Right atrium auricular region (tissue), 2 donors: ENCODE data around the gene PLAGL1. TPM values are rescaled to one million over a fixed set of nuclear protein-coding genes. Genes with fewer than 3 reads are reported as not detected.

ENCODE experiments used
- DNase-seq: peaks from one replicate; pipeline ENCODE4 v3.0.0-alpha.2; 2019; ENCODE audit warnings: low spot score
- H3K27ac ChIP-seq, 2 donors: fragments of 200-600 bp; sonication (generic); 1 replicate in 1 of 2; 2 replicates in 1 of 2; pipeline ENCODE4 v1.5.1; 2016 to 2019
- H3K27me3 ChIP-seq, 2 donors: fragments of 200-600 bp; sonication (generic); one replicate each; pipeline versions ENCODE4 v1.5.1 to v1.6.0; 2017 to 2019
- H3K36me3 ChIP-seq: fragments of 200-600 bp; sonication (generic); one replicate; pipeline ENCODE4 v1.5.1; 2016
- H3K4me1 ChIP-seq, 2 donors: fragments of 200-600 bp; sonication (generic); one replicate each; pipeline versions ENCODE4 v1.5.1 to v1.6.0; 2017 to 2019
- H3K4me3 ChIP-seq, 2 donors: fragments of 200-600 bp; sonication (generic); 1 replicate in 1 of 2; 2 replicates in 1 of 2; pipeline ENCODE4 v1.5.1; 2017 to 2019; ENCODE audit warnings: mild to moderate bottlenecking in 1 of 2, moderate library complexity in 1 of 2
- H3K9me3 ChIP-seq, 2 donors: fragments of 200-600 bp; sonication (generic); one replicate each; pipeline ENCODE4 v1.5.1; 2019
- total RNA-seq, 2 donors: library from RNA; depleted of rRNA; stranded (reverse); fragments of >200 nt; gene quantifications; one replicate each; pipeline ENCODE4 v1.1.0, GENCODE V29; 2016
- TF ChIP-seq, protein P1 (sequence below), 2 donors: fragments of 200-600 bp; sonication (generic); IDR thresholded peaks; one replicate each; pipeline ENCODE4 v1.5.1; 2019; ENCODE audit warnings: antibody characterized with exemption in 2 of 2

PLAGL1 gene
- total RNA-seq, 2 donors from 2014 or later = 6.8 to 8.5 TPM

GRCh38 chr6:143966312-143966711 lies 41.7 kb downstream of the PLAGL1 start:
- Histone ChIP-seq H3K4me3 (no peak overlapping the region), H3K27ac (no peak overlapping the region), H3K9me3 (no peaks in the 10 kb centered on the region), H3K4me1 (peaks cover 0 to 17% of the 10 kb centered on the region in 2 donors), H3K27me3 (no peaks in the 10 kb centered on the region), H3K36me3 (peaks cover 7% of the 10 kb centered on the region)
- TF ChIP-seq, protein P1, sequence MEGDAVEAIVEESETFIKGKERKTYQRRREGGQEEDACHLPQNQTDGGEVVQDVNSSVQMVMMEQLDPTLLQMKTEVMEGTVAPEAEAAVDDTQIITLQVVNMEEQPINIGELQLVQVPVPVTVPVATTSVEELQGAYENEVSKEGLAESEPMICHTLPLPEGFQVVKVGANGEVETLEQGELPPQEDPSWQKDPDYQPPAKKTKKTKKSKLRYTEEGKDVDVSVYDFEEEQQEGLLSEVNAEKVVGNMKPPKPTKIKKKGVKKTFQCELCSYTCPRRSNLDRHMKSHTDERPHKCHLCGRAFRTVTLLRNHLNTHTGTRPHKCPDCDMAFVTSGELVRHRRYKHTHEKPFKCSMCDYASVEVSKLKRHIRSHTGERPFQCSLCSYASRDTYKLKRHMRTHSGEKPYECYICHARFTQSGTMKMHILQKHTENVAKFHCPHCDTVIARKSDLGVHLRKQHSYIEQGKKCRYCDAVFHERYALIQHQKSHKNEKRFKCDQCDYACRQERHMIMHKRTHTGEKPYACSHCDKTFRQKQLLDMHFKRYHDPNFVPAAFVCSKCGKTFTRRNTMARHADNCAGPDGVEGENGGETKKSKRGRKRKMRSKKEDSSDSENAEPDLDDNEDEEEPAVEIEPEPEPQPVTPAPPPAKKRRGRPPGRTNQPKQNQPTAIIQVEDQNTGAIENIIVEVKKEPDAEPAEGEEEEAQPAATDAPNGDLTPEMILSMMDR (IDR thresholded peaks at IDR 0.05) = no peak
- no peak for DNase-seq

- Histone ChIP-seq H3K27ac (no peak overlapping the region), H3K9me3 (no peaks in the 10 kb centered on the region), H3K36me3 (peaks cover 7% of the 10 kb centered on the region), H3K4me1 (peaks cover 0 to 17% of the 10 kb centered on the region in 2 donors), H3K4me3 (no peak overlapping the region), H3K27me3 (no peaks in the 10 kb centered on the region)
- no peak for DNase-seq
- TF ChIP-seq, protein P1 (IDR thresholded peaks at IDR 0.05) = no peak
Measured at GRCh38 chr6:143965503-143966171, 42.4 kb downstream of the PLAGL1 start.

GRCh38 chr6:143964674-143965081 lies 43.4 kb downstream of the PLAGL1 start:
- H3K36me3 ChIP-seq = peaks cover 7% of the 10 kb centered on the region
- H3K27ac ChIP-seq = no peak overlapping the region
- H3K9me3 ChIP-seq = no peaks in the 10 kb centered on the region
- H3K4me1 ChIP-seq = peaks cover 0 to 17% of the 10 kb centered on the region in 2 donors
- DNase-seq = no peak
- H3K4me3 ChIP-seq = no peak overlapping the region
- no peaks in the 10 kb centered on the region for H3K27me3 ChIP-seq
- TF ChIP-seq, protein P1 (IDR thresholded peaks at IDR 0.05) = no peak

GRCh38 chr6:143963158-143963919 lies 44.7 kb downstream of the PLAGL1 start:
- peaks cover 0 to 17% of the 10 kb centered on the region in 2 donors for H3K4me1 ChIP-seq
- no peak overlapping the region for H3K4me3 ChIP-seq
- no peak for DNase-seq
- TF ChIP-seq, protein P1 (IDR thresholded peaks at IDR 0.05) = no peak
- no peaks in the 10 kb centered on the region for H3K27me3 ChIP-seq
- H3K9me3 ChIP-seq = no peaks in the 10 kb centered on the region
- H3K36me3 ChIP-seq = peaks cover 7% of the 10 kb centered on the region
- no peak overlapping the region for H3K27ac ChIP-seq

DNA sequence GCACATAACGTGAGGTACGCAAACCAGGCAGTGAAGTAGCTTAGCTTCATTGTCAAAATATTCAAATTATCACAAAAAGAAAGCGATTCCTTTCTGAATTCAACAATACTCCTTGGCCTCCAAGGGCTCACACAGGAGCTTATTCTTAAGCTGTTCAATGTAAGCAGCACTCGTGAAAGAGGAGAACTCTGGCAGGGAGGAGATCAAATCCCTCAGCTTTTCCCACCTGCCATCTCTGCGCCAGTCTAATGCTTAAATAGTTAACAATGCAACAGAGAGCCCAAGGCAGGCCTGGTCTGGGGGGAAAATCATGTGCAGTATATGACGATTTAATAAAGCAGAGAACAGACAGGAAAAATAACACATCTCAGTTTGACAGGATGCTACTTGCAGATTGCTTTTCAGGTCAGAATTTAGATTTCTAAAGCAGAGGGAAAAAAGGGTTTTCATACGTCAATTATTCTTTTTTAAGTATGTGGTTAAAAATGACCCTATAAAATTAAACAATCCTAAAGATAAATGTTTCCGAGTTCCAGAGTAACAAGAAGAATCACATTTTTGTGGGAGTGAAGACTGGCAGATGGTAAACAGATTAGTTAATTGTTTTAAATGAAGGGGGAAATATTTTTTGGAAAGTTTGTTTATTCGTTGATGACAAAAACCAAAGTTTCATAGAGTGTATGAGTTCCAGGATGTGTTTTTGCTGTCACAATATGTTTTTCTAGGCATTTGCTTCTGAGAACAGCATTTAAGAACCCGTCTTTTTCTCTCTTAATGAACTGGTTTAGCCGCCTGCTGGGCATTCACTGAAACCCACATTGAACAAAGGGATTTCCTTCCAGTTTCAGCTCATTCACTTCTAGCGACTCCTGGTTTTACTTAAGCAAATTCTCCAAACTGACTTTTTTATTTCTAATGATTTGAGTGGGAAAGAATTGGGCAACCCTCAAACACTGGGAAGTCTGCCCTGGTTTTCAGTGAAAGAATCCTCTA lies 45.9 kb downstream of the PLAGL1 start:
- TF ChIP-seq, protein P1 (IDR thresholded peaks at IDR 0.05) = peak in 1 of 2 donors; percentile 44
- Histone ChIP-seq H3K27ac (no peak overlapping the region), H3K4me3 (no peak overlapping the region), H3K36me3 (peaks cover 7% of the 10 kb centered on the region), H3K4me1 (peaks cover 0 to 17% of the 10 kb centered on the region in 2 donors), H3K9me3 (no peaks in the 10 kb centered on the region), H3K27me3 (no peaks in the 10 kb centered on the region)
- no peak for DNase-seq
